ENCODE data around the gene IFT43.

The IFT43 gene

DNA sequence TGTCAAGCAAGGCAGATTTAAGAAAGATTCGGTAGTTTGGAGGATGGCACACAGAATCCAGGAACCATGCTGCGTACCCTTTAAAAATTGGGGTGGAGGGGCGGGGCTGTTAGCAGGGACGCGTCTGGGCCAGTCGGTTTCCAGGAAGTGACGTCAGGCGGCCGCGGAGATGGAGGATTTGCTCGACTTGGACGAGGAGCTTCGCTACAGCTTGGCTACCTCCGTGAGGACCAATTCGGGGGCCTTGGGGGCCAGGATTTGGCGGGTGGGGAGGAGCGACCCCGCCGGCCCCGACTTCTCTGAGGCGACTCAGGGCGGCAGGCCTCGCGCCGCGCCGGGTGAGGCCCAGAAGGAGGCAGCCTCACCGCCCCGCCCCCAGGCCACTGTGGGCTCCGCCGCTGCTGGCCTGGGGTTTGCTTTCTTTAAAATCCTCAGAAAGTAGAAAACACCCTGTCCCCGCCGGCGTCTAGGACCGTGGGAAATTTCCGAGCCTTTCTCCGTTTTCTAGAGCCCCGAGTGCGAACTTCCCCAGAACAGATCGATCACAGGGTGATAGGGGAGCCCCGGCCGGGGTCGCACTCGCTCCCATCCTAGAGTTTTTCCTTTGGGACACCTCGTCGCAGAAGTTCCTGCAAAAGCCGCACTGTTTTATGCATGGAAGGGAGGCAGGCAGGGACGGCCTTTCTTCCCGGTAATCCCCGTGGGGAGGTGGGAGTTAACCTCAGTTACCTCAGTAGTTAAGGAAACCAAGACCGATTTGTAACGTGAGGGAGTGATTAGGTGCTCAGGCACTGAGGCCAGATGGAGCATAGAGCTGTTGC is at the start of gene IFT43:
IFT43 (plus strand) TSS at position 146 of the 821 bp plus-strand sequence; CDS start at position 170, 24 bp downstream.
- DNase-seq (ENCODE audit: low read depth), result peak; percentile 76

DNA sequence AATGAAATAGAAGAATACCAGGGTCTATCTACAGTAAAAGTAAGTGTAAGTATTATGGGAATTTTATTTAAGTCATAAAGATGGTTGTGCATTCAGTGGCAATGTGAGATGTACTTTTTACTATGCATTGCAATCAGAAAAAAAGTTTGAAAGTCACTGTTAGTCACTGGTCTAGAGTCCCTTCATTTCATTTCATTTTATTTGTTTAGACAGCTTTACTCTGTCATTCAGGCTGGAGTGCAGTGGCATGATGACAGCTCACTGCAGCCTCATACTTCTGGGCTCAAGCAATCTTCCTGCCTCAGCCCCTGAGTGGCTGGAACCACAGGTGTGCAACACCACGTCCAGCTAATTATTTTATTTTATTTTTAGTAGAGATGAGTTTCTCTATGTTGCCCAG is 46.4 kb upstream of the IFT43 start:
- no peak for DNase-seq (ENCODE audit: low read depth)

DNA sequence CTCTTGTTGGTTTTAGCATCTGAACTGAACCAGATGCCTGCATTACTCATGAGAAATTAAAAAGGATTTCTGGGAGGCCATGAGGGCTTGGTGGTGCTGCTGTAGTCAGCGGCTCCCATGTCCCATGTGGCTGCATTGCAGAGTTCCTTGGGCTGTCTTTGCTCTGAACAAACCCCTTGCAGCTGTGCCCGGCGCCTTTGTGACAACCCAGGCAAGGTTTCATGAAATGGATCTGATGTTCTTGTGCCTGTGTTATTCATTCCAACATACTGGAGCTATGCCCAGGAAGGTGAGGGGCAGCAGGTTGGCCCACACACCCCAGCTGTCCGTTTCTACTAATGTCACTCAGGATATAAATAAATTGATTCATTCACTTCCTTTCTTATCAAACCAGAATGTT is 44.5 kb upstream of the IFT43 start:
- DNase-seq (ENCODE audit: low read depth), result peak; percentile 23

DNA sequence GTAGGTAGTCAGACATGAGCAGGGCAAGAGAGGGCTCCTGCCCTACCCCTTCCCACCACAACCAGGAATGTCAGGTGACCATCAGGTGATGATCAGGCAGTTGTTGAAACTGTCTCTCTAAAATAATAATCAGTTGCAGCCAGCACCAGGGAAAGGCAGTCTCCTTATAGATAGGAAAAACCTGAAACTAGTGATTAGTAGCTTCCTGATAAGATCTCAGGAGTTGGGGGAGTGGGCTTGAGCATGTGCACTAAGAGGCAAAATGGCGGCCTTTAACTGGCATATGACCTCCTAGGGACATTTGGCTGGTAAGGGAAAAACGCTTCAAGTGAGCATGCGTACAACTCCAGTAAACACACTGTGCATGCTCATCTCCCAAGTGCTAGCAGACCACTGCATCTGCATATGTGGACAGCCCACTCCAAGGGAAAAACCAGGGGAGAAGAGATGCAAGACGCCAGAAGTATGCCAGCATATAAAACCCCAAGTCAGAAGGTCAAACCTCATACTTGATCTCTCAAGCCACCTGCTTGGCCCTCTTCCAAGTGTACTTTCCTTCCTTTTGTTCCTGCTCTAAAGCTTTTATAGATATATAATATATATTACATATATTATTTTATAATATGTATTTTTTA is 40.8 kb upstream of the IFT43 start:
- no peak for DNase-seq (ENCODE audit: low read depth)

DNA sequence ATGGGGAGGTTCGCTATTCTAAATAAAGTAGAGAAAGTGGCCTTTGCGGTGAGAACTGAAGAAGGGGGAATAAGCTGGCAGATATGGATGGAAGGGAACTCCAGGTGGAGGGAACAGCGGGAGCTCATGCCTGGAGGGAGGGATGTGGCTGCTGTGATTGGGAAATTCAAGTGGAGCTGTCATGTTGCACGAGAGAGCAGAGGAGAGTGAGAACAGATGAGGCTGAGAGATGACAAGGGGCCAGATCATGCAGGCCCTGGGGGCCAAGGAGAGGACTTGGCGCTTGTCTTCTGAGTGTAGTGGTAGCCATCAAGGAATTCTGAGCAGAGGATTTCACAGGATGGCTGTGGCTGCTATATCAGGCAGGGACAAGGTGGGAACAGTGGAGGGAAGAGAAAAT is 38.8 kb upstream of the IFT43 start:
- DNase-seq (ENCODE audit: low read depth), result no peak

DNA sequence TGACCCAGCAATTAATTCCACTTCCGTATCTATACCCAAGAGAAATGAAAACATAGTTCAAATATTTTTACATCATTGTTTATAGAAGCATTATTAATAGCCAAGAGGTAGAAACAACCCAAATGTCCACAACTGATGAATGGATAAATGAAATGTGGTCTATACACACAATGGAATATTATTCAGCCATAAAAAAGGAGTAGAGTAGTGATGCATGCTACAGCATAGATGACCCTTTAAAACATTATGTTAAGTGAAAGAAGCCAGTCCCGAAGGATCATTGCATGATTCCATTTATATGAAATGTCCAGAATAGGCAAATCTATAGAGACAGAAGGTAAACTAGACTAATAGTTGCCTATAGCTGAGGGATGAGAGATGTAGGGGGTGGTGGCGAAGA is 33.1 kb upstream of the IFT43 start:
- DNase-seq (ENCODE audit: low read depth), result no peak

DNA sequence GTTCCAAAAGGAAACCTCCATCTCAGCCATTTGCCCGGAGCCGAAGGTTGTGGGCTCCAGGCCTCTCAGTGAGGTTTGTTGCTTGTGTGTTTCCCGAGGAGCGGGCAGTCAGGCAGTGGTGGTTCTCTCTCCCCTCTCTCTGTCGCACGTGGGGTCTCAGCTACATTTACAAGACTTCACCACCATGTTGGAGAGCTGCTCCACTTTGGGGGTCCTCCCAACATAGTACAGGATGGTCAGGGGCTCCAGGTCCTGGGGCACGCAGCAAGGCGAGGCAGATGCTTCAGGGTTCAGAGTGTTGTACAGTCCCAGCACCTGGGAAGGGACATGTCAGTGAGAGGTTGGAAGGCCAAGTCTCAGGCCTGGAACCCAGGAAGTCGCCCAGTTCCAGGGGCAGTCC is 26.5 kb upstream of the IFT43 start:
- no peak for DNase-seq (ENCODE audit: low read depth)

DNA sequence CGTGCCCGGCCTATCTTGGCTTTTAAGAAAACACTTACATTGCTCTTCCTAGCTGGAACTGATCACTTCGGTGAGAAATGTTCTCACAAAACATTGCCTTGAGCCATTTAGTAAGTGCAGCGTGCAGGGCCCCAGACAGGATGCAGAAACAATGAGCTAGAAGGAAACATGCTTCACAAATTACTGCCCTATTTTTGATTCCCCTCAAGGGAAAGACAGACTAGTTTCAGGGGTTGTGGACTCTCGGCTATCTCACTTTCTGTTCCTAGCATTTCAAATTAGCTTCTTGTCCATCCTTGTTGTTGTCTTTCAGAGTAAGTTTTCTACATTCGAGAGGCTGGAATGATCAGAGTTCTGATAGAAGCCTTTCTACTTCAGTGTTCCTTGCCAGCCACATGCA is 25.3 kb upstream of the IFT43 start:
- DNase-seq (ENCODE audit: low read depth), result no peak

DNA sequence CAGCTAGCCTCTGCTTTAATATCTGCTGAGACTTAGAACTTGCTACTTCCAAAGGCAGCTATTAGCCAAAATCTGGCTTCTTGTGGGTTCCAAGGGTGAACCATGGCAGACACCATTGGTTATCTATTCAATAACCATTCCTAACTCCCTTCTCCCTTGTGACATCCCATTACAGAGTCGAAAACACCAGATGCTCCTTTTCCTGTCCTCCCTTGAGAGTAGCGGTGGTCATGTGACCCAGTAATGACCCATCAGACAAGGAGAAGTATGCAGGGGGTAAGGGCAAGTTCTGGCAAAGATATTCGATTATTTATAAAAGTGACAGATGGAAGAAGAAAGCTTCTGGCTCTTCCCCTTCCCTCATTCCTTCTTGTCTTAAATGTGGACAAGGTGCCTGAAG is 23.9 kb upstream of the IFT43 start:
- no peak for DNase-seq (ENCODE audit: low read depth)

DNA sequence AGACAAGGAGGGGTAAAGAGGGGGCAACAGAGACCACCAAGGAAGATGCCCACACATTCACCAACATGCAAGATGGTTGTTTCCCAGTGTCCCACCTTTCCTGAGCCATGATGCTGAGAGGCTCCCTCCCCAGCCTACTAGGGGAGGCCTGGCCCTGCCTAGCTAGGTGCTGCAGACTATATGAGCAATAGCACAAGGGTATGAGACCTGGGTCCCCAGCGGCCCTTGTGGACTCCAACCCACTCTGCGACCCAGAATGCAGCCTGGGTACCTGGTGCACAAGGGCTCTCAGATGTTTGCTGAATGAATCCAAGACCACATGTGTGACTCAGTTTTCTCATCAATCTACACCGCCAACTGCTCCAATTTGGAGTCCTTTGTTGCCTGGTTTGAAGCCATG is 17.7 kb upstream of the IFT43 start:
- no peak for DNase-seq (ENCODE audit: low read depth)

DNA sequence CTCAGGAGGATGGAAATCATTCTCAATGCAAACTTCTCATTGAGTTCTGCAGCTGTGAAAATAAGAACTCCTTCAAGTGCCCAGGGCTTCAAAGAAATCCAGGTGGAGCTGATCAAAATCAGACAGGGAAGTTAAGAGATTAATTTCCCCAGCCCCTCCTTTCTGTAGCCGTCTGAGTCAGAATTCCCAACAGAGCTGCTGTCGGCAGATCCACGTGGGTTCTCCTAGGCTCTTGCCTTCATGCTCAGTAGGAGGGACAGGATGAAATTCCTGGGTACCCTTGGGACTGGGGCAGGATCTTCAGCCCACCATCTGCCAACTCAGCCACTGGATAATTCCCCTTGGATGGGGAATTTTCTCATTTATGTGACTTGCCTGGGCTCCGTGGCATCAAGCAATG is 17.1 kb upstream of the IFT43 start:
- DNase-seq (ENCODE audit: low read depth), result peak; percentile 53

DNA sequence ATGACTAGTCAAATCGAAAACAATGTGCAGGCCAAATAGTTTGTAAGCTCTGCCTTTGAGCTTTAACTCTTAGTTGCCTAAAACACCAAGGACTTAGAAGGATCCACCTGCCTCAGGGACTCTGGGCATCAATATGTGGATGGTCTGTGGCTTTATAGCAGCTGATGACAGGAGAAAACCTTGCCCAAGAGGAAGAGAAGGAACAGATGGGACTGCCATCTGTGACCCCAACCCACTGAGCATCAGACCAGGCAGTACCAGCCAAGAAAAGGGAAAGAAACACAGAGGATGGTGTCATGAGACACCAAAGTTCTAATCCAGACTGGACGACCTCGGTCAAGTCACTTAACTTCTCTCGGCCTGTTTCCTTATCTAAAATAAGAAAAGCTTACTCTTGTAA is 16.4 kb upstream of the IFT43 start:
- DNase-seq (ENCODE audit: low read depth), result no peak

DNA sequence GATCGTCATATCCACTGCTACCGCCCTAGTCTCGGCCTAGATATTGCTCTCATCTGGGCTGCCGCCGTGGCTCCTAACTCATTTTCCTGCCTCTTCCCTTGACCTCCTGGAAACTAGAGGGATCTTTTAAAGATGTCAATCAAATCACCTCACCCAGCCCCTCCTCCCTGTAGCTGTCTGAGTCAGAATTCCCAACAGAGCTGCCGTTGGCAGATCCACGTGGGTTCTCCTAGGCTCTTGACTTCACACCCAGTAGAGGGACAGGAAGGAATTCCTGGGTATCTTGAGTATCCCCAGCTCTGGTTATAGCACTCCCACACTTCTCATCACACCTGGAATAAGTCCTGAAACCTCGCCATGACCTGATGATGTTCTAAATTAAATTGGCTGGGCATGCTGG is 15.7 kb upstream of the IFT43 start:
- no peak for DNase-seq (ENCODE audit: low read depth)

DNA sequence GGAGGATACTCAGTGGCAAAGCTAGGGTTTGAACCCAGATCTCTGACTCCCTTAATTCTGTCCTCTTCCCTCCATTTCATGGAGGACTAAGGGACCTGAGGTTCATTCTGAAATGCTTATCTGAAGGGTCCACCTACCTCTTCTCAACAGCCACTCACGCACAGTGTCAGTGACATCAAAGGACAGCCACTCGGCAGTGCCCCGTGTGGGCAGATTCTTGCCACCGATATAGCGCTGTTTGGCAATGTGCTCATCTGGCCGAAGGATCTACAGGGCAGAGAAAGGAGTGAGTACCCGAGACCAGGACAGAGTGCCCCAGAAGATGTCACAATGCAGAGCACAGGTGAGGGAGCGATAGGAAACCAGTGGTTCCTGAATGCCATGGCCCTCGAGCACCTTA is 14.6 kb upstream of the IFT43 start:
- no peak for DNase-seq (ENCODE audit: low read depth)

DNA sequence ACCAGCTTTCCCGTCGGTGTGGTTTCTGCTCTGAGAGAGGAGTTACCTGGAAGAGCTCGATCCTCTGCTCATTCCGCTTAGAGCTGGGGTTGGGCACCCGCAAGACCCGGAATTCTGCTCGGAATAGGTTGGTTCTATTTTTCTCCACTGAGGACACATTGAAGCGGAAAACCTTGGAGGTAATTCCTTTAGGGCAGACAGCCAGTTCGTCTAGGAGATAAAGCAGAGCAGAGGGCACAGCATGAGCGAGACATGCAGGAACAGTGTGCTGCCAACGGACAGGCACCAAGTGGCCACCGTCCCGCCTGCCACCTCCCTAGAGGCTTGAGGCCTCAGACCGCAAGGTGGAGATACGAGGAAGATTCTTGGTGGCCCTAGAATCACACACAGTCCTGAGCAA is 14.1 kb upstream of the IFT43 start:
- no peak for DNase-seq (ENCODE audit: low read depth)

DNA sequence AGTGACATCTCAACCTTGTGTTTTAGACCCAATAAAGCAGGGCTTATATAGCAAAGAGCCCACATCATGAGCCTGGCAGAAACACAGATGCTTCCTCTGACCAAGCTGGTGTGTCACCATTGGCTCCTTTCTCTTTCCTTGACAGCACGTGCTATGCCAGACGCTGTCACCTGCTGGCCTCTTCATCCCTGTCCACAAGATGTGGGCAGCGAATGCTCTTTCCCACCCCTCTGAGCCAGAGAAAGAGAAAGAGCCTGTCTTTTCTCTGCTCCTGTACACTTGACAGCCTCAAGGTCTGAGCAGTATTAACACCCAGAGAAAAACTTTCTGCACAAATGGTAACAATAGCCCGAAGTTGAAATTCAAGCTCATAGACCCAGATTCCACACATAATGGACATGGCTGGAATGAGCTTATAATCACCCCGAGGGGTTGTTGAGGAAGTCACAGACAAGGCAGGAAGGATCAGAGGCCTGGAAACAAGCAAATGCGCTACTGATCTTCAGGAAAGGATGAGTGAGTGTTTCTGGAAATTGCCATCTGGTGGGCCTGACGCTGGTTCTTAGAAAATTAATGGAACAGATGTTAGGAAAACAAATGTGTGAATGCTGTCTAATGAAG is 12.7 kb upstream of the IFT43 start:
- DNase-seq (ENCODE audit: low read depth), result no peak

DNA sequence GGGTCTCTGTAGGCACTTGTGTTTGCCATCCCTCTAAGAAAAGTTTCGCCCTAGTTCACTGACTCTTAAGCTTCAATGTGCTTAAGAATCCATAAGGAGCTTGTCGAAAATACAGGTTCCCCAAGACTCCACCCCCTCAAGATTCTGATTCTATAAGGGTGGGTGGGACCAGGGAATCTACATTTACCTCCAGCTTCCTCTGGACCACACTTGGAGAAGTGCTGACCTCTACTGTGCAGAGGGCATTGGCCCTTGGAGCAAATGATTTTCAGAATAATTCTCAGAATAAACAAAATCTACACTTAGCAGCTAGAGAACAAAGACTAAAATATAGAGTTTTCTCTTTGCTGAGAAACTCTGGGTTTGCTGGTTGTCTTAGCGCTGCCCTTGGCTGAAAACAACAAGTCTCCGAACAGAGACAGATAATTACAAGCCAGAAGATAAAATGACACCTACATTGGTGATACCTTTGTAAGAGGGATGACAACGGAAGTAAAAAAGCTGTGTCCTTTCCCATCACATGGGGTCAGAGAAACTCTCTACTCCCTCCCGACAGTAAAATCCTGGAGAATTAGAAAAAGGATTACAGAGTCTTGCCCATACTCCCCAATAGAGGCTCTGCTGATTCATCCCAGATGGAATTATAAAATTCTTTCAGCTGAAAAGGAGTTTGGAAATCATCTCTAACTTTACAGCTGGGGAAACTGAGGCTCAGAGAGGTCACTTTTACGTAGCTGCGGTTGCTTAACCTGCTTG is 8.6 kb upstream of the IFT43 start:
- no peak for DNase-seq (ENCODE audit: low read depth)

DNA sequence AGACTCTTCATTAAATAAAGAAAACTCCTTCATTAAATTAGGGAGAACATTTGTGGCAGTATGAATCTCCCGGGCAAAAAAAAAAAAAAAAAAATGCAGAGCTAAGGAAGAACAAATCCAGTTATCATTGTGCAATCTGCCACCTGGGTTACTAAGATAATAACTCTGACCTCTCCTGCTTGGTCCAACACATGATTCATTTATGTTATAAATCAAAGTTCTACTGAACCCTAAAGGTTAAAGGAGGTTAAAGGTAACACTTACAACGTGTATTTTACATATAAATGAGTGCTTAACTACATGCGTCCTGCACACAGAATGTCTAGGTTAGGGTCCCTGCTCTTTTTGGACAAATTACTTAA is 8.0 kb upstream of the IFT43 start:
- no peak for DNase-seq (ENCODE audit: low read depth)

DNA sequence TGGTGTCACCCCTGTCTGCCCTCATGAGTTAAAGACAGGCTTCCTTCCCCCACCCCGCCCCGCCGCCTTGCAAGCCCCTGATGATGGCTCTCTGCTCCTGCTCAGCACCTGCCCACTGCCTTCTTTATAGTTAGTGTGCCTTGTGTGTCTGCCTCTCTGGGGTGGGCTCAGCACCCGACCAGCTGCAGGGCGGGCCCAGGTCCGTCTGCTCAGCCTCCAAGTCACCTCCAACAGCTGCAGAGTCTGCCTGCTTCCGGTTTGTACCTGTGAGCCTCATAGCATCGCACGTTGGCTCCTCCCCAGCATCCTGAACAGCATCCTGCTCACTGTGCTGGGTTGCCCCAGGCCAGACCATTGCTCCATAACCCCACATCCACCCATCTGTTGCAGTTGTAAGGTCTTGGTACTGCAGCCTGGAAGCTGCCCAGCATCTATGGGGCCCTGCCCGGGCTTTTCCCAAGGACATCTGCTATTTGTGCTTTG is 7.3 kb upstream of the IFT43 start:
- DNase-seq (ENCODE audit: low read depth), result no peak

DNA sequence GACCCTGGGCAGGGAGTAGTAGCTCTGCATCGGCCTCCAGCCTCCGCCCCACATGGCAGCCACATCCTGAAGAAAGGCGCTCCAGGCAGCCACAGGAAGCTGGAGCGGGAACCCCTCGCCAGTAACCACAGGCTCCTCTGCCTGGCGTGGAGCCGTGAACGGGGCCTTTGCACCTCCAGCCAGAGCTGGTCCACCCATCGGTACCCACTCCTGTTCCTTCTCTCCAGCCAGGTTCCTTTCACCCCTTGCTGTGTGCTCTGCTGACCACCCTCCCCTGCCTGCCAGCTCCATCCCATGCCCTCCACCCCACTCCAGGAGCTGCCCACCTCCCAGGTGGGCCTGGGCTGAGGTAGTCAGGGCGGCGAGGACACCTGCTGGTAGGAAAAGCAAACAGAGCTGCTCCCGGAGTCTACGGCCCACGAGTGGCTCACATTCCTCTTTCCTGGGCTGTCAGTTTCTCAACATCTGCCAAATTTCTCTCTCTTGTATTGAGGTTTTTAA is 6.4 kb upstream of the IFT43 start:
- DNase-seq (ENCODE audit: low read depth), result no peak

DNA sequence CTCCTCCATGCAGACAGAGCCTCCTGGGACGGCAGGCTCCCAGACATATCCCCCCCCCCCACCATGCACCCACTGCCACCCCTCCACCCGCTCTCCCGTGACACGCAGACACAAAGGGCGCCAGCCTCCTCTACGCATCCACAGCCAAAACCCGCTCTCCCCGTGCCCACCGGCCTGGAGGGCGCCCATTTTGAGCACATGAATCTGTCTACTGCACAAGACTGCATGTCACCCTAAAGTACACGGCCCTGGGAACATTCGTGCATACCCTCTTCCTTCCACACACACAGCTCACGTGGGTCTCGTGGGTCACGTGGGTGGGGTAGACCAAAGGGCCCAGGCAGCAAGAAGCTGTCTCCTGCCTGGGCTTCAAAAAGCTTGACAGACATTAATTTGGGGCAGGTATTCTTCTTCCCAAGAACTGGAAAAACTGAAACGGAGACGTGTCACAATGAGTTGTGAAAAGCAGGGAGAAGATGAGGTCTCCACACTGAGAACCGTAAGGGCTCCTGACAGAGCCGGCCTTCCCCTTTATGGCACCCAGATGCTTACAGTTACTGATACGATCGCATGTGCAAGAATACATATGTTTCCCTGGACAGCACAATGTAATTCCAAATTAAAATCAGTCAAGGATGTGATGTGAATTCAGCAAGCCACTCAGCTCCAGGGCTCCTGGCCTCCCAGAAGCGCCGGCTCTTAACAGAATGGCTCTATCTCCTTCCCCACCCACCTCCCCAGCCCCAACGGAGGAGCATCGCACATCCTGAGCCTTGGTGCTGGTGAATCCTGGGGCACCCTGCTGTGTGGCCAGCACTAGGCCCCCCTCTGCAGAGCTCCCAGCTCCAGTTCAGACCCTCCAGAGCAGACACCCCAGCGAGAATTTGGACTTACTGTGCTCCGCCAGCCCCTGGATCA is 5.7 kb upstream of the IFT43 start:
- no peak for DNase-seq (ENCODE audit: low read depth)
